Head of caudate nucleus (tissue), 42 donors: Measurements from ENCODE around the gene SPATS2L.
"Not testable (repeated sequence)": the region's sequence is repeated elsewhere in the genome, so short reads cannot be mapped to it uniquely, and the experiment has no call there.

Experiments used
- DNase-seq, 42 donors: peaks; one replicate each; pipeline versions ENCODE4 v3.0.0 to v3.0.0-alpha.2; 2020 to 2021; ENCODE audit warnings: mixed read lengths in 7 of 42
- intact Hi-C: fragments of 100-400 bp; cut with DNase I; formaldehyde crosslinking; loops from one replicate; pipeline ENCODE4 v1.15.0; 2022

The SPATS2L gene

GRCh38 chr2:200340508-200341224, 34.2 kb downstream of the SPATS2L start:
- no peak for DNase-seq
- intact Hi-C loops, result no loop called here

- intact Hi-C loops, result no loop called here
- no peak for DNase-seq
These were observed 34.9 kb downstream of the SPATS2L start for GRCh38 chr2:200341376-200341775.

GRCh38 chr2:200342235-200342634, 35.7 kb downstream of the SPATS2L start:
- DNase-seq, result no peak
- intact Hi-C loops, result no loop called here

- intact Hi-C loops, result no loop called here
- DNase-seq, result no peak
These were observed 36.2 kb downstream of the SPATS2L start for GRCh38 chr2:200342654-200343053.

GRCh38 chr2:200344202-200344601, 37.7 kb downstream of the SPATS2L start:
- intact Hi-C loops, DNase-seq: not testable (repeated sequence)

- intact Hi-C loops, result no loop called here
- DNase-seq, result no peak
These were observed 39.5 kb downstream of the SPATS2L start for GRCh38 chr2:200345975-200346374.

GRCh38 chr2:200347301-200347700, 40.8 kb downstream of the SPATS2L start:
- intact Hi-C loops, result no loop called here

GRCh38 chr2:200348897-200349563, 42.5 kb downstream of the SPATS2L start:
- no peak for DNase-seq
- intact Hi-C loops, result no loop called here

More at GRCh38 chr2:200347301-200347700, 40.8 kb downstream of the SPATS2L start:
- no peak for DNase-seq

DNA sequence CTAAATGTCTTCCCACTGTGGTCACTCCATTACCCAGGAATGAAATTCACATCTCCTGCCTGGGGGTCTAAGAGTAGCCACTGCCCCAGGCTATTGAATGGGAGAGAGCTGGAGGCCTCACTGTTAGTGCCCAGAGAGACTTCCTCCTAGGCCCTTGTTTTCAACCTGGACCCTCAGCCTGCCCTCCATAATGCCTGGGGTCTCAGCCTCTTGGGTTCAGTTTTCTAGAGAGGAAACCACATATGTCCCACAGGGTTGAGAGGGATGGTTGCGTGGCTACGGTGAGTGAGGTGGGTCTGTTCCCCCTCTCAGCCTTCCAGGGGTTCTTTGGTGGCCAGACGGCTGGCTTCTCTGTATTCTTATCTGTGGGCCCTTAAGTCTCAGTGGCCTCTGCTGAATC, 43.4 kb downstream of the SPATS2L start:
- intact Hi-C loops, result no loop called here
- no peak for DNase-seq

DNA sequence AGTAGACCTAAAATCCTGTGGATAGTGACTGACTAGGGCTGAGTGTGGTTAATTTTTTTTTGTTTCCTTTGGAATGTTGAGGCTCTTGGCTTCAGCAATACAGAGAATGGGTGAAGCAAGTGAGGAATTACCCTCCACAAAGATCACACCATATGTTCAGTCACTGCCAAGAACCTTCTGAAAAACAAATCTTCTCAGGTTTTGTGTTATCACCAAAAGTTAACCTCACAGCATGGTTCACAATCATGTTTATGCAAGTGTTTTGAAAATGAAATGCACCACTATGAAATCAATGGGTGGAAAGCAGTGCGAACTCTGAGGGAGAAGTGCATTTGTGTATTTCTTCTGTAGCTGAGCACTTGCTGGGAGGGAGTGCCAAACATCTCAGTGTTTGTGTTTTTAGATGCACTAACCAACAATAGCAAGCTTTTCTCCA, 44.4 kb downstream of the SPATS2L start:
- intact Hi-C loops, result no loop called here
- DNase-seq, result no peak

DNA sequence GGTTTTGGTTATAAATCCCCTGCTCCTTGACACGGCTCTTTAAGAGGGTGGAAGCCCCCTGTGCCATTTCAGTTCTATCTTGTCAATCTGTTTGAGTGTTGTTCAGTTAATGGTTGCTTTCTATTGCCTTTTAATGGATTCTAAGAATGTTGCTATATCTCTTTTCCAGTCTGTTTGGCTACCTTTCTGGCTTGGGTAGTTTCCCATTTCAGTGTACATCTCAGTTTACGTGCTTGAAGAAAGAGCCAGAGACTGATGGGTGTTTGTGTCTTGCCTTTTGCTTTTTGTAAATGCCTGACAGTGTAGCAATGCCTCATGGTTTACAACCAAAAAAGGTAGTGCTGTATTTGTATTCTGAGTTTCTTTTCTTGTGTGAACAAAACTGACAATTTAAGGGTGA, 45.3 kb downstream of the SPATS2L start:
- intact Hi-C loops, result no loop called here
- no peak for DNase-seq

- DNase-seq, result no peak
- intact Hi-C loops, result no loop called here
These were observed 46.1 kb downstream of the SPATS2L start for GRCh38 chr2:200352636-200353035.

- intact Hi-C loops, result no loop called here
- no peak for DNase-seq
These were observed 46.6 kb downstream of the SPATS2L start for GRCh38 chr2:200353120-200353519.

DNA sequence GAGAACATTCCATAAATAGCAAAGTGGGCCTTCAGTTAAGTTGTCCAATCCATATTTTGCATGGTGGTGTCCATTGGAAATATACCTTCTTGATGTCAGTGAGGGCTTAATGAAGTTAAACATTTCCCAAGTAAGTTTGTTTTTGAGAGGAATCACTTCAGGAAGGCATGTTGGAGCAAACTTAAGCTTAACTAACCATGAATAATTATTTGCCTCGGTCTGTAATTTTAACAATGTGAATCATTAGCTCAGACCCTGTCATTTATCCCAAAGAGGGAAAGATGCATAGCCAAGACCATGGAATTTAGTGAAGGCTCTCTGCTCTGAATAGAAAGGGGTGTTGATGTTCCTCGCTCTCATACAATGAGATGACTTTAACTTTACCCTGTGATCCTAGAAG, 47.4 kb downstream of the SPATS2L start:
- DNase-seq, result no peak
- intact Hi-C loops, result no loop called here

- intact Hi-C loops, result no loop called here
- DNase-seq, result no peak
These were observed 48.6 kb downstream of the SPATS2L start for GRCh38 chr2:200354833-200355751.

- DNase-seq, result no peak
- intact Hi-C loops, result no loop called here
These were observed 49.8 kb downstream of the SPATS2L start for GRCh38 chr2:200356321-200356720.

- intact Hi-C loops, result no loop called here
- no peak for DNase-seq
These were observed 50.4 kb downstream of the SPATS2L start for GRCh38 chr2:200356857-200357384.

DNA sequence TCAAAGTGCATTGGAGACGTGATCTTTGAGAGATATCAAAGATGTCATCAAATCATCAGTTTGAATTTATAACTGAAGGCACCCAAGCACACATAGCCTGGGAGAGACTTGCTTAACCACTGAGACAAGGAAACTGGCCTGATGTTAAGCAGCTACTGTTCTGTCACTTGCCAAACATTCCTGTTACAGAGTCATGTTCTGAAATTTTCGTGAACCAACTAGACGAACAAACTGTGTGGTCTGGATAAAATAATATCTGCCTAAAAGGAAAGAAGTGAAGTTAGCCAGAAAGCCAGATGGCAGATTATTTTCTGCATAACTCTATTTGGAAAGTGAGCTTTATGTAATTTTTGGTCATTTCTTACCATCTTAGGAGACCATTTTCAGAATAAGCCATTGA, 51.4 kb downstream of the SPATS2L start:
- intact Hi-C loops, result no loop called here
- DNase-seq, result no peak

DNA sequence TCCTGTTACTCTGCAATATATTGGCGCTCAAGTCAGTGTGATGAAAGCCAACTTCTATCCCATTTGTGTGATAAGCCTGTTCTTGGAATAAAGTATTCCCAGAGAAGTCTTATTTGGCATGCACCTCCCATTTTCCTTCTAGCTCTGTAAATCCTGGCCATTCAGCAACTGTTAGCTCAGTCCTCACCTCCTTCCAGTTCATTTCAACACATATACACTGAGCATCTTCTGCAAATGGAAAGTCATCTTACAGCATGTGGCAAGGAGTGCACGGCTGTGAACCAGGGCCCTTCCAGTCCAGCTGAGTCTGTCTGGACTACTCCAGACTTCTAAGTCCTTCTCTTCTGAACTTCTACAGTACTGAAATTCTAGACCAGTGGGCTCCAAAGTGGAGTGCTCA, 53.1 kb downstream of the SPATS2L start:
- no peak for DNase-seq
- intact Hi-C loops, result no loop called here

DNA sequence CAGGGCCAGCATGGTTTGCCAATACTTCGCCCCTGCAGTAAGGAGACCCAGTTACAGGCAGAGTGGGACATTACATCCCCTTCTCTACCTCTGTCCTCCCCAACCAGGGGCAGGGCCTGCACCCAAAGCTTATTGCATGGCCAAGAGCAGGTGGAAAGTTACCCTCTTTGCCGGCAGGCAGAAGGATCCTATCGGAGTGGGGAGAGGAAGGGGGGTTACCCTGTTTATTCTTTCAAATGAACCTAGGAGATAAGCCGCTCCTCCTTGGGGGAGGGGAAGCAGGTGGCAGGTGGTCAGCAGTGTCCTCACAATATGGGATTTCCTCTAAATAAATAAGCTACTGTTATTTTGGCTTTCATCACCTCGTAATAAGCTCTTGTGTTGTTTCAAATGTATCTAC, 53.9 kb downstream of the SPATS2L start:
- DNase-seq, result no peak
- intact Hi-C loops, result no loop called here
